Left lung (tissue), 10 donors: Measurements from ENCODE around the gene TMUB1. TPM values are rescaled to one million over a fixed set of nuclear protein-coding genes. Genes with fewer than 3 reads are reported as not detected.

Experiments used
- ATAC-seq: fragments of 200-7000 bp; cut with Tn5 transposase; one replicate; pipeline ENCODE4 v1.9.1; 2020; ENCODE audit warnings: moderate library complexity
- DNase-seq, 4 donors: peaks; one replicate each; pipeline ENCODE4 v3.0.0-alpha.2; 2013 to 2020
- H3K27ac ChIP-seq, 2 donors: fragments of 200-600 bp; sonication (generic) in 1 of 2; one replicate each; pipeline versions ENCODE4 v1.5.0 to v1.8.0; 2020 to 2021
- H3K27me3 ChIP-seq, 2 donors: fragments of 200-600 bp; sonication (generic) in 1 of 2; one replicate each; pipeline versions ENCODE4 v1.5.0 to v1.8.0; 2020 to 2021
- H3K36me3 ChIP-seq, 2 donors: fragments of 200-600 bp; sonication (generic) in 1 of 2; one replicate each; pipeline versions ENCODE4 v1.5.0 to v1.8.0; 2020 to 2021
- H3K4me1 ChIP-seq, 2 donors: fragments of 200-600 bp; one replicate each; pipeline ENCODE4 v1.8.0; 2021
- H3K4me3 ChIP-seq, 2 donors: fragments of 200-600 bp; sonication (generic) in 1 of 2; one replicate each; pipeline versions ENCODE4 v1.5.0 to v1.8.0; 2020 to 2021; ENCODE audit warnings: mild to moderate bottlenecking in 1 of 2
- H3K9me3 ChIP-seq, 2 donors: fragments of 200-600 bp; sonication (generic) in 1 of 2; one replicate each; pipeline versions ENCODE4 v1.5.0 to v1.8.0; 2020 to 2021
- CTCF ChIP-seq, 2 donors: fragments of 200-600 bp; sonication (generic) in 1 of 2; IDR thresholded peaks; one replicate each; pipeline versions ENCODE4 v1.5.0 to v1.8.0; 2021; ENCODE audit warnings: antibody characterized with exemption in 2 of 2
- intact Hi-C, 2 donors: fragments of 100-400 bp; cut with DNase I; formaldehyde crosslinking; loops; one replicate each; pipeline versions ENCODE4 v1.11.2 to v1.14.2; 2022
- polyA plus RNA-seq, 6 donors: library from polyadenylated mRNA; unstranded; fragments of 120-200 nt; gene quantifications; one replicate each; pipeline ENCODE4 v1.2.1, GENCODE V29; 2013; ENCODE audit not compliant: insufficient read length in 6 of 6
- total RNA-seq, 2 donors: library from RNA; stranded (reverse); fragmentation: NEBNext Ultra II Directional; extraction: Animal tissue kit (Norgen Biotek cat#: 25700); gene quantifications; one replicate each; pipeline ENCODE4 v1.2.1, GENCODE V29; 2021
- donor health status: DM: no; HTN: yes; CAD: no.
- donor health status: DM: no; HTN: no; CAD: no.

Gene TMUB1
- total and polyA plus RNA-seq, 8 donors: 21.2 to 49.1 (median 24.5) TPM

GRCh38 chr7:151128144-151128543 is 44.9 kb upstream of the TMUB1 start:
- TF ChIP-seq CTCF (IDR thresholded peaks at IDR 0.05): no peak
- ATAC-seq (no peak), DNase-seq (peak in 1 of 4 donors; percentile 39)
- Histone ChIP-seq H3K36me3 (peaks cover 0 to 94% of the 10 kb centered on the region in 2 donors), H3K27me3 (no peaks in the 10 kb centered on the region), H3K4me3 (no peak overlapping the region), H3K27ac (no peak overlapping the region), H3K4me1 (peaks cover 10 to 14% of the 10 kb centered on the region in 2 donors), H3K9me3 (no peaks in the 10 kb centered on the region)
- intact Hi-C loops: loop anchor here in 1 of 2 donors (5.0 kb wide), 1 partner anchor 44 kb away; no protein-coding TSS in a partner anchor

GRCh38 chr7:151126491-151127137 is 43.3 kb upstream of the TMUB1 start:
- H3K36me3 ChIP-seq: peaks cover 0 to 94% of the 10 kb centered on the region in 2 donors
- intact Hi-C loops: loop anchor here in 1 of 2 donors (5.0 kb wide), 1 partner anchor 46 kb away; no protein-coding TSS in a partner anchor
- H3K4me3 ChIP-seq: no peak overlapping the region
- ATAC-seq: peak; percentile 12
- H3K9me3 ChIP-seq: no peaks in the 10 kb centered on the region
- peak in 1 of 4 donors; percentile 79 for DNase-seq
- H3K27ac ChIP-seq: no peak overlapping the region
- H3K27me3 ChIP-seq: no peaks in the 10 kb centered on the region
- no peak for TF ChIP-seq CTCF (IDR thresholded peaks at IDR 0.05)
- H3K4me1 ChIP-seq: peaks cover 10 to 14% of the 10 kb centered on the region in 2 donors

- Histone ChIP-seq H3K9me3 (no peaks in the 10 kb centered on the region), H3K27me3 (no peaks in the 10 kb centered on the region), H3K27ac (no peak overlapping the region), H3K4me3 (peak overlapping the region; percentile 17 to 28), H3K36me3 (peaks cover 0 to 94% of the 10 kb centered on the region in 2 donors), H3K4me1 (peaks cover 10 to 14% of the 10 kb centered on the region in 2 donors)
- DNase-seq (peak in 1 of 4 donors; percentile 78), ATAC-seq (peak; percentile 4)
- intact Hi-C loops: loop anchor here in 1 of 2 donors (5.0 kb wide), 1 partner anchor 46 kb away; no protein-coding TSS in a partner anchor
- no peak for TF ChIP-seq CTCF (IDR thresholded peaks at IDR 0.05)
Observed at GRCh38 chr7:151125846-151126481, 42.7 kb upstream of the TMUB1 start.

- Histone ChIP-seq H3K4me1 (peaks cover 10 to 14% of the 10 kb centered on the region in 2 donors), H3K36me3 (peaks cover 0 to 94% of the 10 kb centered on the region in 2 donors), H3K9me3 (no peaks in the 10 kb centered on the region), H3K4me3 (peak overlapping the region; percentile 17 to 28), H3K27me3 (no peaks in the 10 kb centered on the region), H3K27ac (no peak overlapping the region)
- DNase-seq (peak in 2 of 4 donors; percentile 46 to 69), ATAC-seq (no peak)
- no peak for TF ChIP-seq CTCF (IDR thresholded peaks at IDR 0.05)
- intact Hi-C loops: loop anchor here in 1 of 2 donors (5.0 kb wide), 1 partner anchor 47 kb away; no protein-coding TSS in a partner anchor
Observed at GRCh38 chr7:151125470-151125845, 42.2 kb upstream of the TMUB1 start.

GRCh38 chr7:151124899-151125399 is 41.7 kb upstream of the TMUB1 start:
- H3K27ac ChIP-seq: no peak overlapping the region
- no peaks in the 10 kb centered on the region for H3K27me3 ChIP-seq
- DNase-seq (peak in 1 of 4 donors; percentile 43), ATAC-seq (no peak)
- H3K4me1 ChIP-seq: peaks cover 10 to 14% of the 10 kb centered on the region in 2 donors
- no peaks in the 10 kb centered on the region for H3K9me3 ChIP-seq
- intact Hi-C loops: loop anchor here in 1 of 2 donors (5.0 kb wide), 2 partner anchors 47 to 177 kb away; no protein-coding TSS in a partner anchor
- H3K36me3 ChIP-seq: peaks cover 0 to 94% of the 10 kb centered on the region in 2 donors
- no peak overlapping the region for H3K4me3 ChIP-seq
- TF ChIP-seq CTCF (IDR thresholded peaks at IDR 0.05): no peak
